HG02884 (cell line): ENCODE measurements around the gene SELENOP.

Experiments used
- ATAC-seq: cut with Tn5 transposase; IDR thresholded peaks from one replicate; pipeline ENCODE4 v1.9.1; 2021; ENCODE audit warnings: mild to moderate bottlenecking, moderate library complexity; ENCODE audit not compliant: unreplicated experiment

The SELENOP gene

GRCh38 chr5:42799241-42799608, 12.5 kb downstream of the SELENOP start:
- no peak for ATAC-seq

- ATAC-seq, result no peak
Measured at GRCh38 chr5:42798284-42799240, 13.1 kb downstream of the SELENOP start.

GRCh38 chr5:42791151-42791550, 20.5 kb downstream of the SELENOP start:
- no peak for ATAC-seq

- no peak for ATAC-seq
Measured at GRCh38 chr5:42787845-42788244, 23.8 kb downstream of the SELENOP start.

GRCh38 chr5:42787073-42787472, 24.6 kb downstream of the SELENOP start:
- no peak for ATAC-seq

- no peak for ATAC-seq
Measured at GRCh38 chr5:42785756-42786155, 25.9 kb downstream of the SELENOP start.

GRCh38 chr5:42784132-42784531, 27.6 kb downstream of the SELENOP start:
- ATAC-seq, result no peak

- no peak for ATAC-seq
Measured at GRCh38 chr5:42781584-42781983, 30.1 kb downstream of the SELENOP start.

GRCh38 chr5:42779083-42779482, 32.6 kb downstream of the SELENOP start:
- no peak for ATAC-seq

GRCh38 chr5:42772265-42772993, 39.3 kb downstream of the SELENOP start:
- ATAC-seq, result no peak

- no peak for ATAC-seq
Measured at GRCh38 chr5:42770003-42770402, 41.7 kb downstream of the SELENOP start.

- ATAC-seq, result no peak
Measured at GRCh38 chr5:42768106-42768504, 43.6 kb downstream of the SELENOP start.

GRCh38 chr5:42767491-42768105, 44.1 kb downstream of the SELENOP start:
- ATAC-seq, result no peak

GRCh38 chr5:42761791-42762190, 49.9 kb downstream of the SELENOP start:
- ATAC-seq, result no peak

GRCh38 chr5:42760426-42760825, 51.3 kb downstream of the SELENOP start:
- ATAC-seq, result no peak

- ATAC-seq, result no peak
Measured at GRCh38 chr5:42759456-42759855, 52.2 kb downstream of the SELENOP start.

- ATAC-seq, result peak; percentile 66
Measured at GRCh38 chr5:42756606-42757601, 54.8 kb downstream of the SELENOP start, which contains the start of gene CCDC152. Gene CCDC152, plus strand, starts transcription at chr5:42756818. Its CDS starts 2,304 bp downstream, at chr5:42759122.

- ATAC-seq, result no peak
Measured at GRCh38 chr5:42753099-42753498, 58.6 kb downstream of the SELENOP start.

- ATAC-seq, result no peak
Measured at GRCh38 chr5:42751044-42751443, 60.6 kb downstream of the SELENOP start.

GRCh38 chr5:42750507-42750906, 61.2 kb downstream of the SELENOP start:
- ATAC-seq, result no peak
